ENCODE data around the gene OSBPL8.

DNA sequence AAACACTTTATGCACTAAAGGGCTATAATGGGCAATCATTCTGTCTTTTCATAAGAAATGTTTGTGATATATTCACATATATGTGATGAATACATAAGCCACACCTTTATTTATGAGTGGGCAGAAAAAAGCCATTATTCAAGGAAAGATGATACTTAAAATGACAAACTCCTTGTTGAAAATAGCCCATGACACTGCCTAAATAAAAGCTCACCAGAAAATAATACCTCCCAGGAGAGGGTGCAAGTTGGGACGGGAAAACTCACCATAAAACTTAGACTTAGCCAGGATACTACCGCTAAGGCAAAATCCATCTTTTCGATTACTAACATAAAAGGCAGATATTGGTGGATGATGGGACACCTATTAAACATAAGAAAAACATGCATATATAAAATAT, 175.6 kb downstream of the OSBPL8 start:
- TF ChIP-seq CTCF (IDR thresholded peaks at IDR 0.05; ENCODE audit: poor library complexity) (no peak), EZH2 (IDR thresholded peaks at IDR 0.05; ENCODE audit: borderline replicate concordance) (no peak), EZH2phosphoT487 (IDR thresholded peaks at IDR 0.05; ENCODE audit: low read depth, severe bottlenecking, unreplicated experiment) (no peak)
